Body of pancreas (tissue), 4 donors: ENCODE measurements around the gene PPP2R5E.

Experiments used
- POLR2A ChIP-seq, 3 donors: fragments of 450-650 bp; IDR thresholded peaks; one replicate each; pipeline ENCODE4 v1.6.1; 2016; ENCODE audit warnings: antibody characterized with exemption in 3 of 3, mild to moderate bottlenecking in 2 of 3
- TF ChIP-seq, protein P1 (sequence below), 7 experiments: fragments of 450-650 bp in 4 of 7; fragments of 200-600 bp in 3 of 7; sonication (generic) in 3 of 7; IDR thresholded peaks; one replicate each; pipeline ENCODE4 v1.5.1; 2016 to 2019; ENCODE audit warnings: antibody characterized with exemption in 7 of 7

DNA sequence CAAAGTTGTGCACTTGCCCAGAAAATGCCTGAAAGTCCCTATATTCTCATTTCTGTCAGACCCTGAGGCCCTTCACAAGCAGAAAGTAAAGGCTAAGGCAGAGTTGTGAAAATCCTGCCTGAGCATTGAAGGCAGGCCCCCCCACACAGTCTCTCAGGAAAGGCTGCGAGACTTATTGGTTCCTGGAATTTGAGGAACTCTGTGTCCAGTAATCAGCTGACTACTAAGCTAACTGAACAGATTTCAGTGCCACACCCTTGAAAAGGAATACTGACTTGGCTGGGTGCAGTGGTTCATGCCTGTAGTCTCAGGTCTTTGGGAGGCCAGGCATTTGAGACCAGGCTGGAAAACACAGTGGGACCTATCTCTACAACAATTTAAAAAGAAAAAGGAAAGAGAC lies 21.1 kb upstream of the PPP2R5E start:
- no peak for TF ChIP-seq POLR2A (IDR thresholded peaks at IDR 0.05)
- TF ChIP-seq, protein P1, sequence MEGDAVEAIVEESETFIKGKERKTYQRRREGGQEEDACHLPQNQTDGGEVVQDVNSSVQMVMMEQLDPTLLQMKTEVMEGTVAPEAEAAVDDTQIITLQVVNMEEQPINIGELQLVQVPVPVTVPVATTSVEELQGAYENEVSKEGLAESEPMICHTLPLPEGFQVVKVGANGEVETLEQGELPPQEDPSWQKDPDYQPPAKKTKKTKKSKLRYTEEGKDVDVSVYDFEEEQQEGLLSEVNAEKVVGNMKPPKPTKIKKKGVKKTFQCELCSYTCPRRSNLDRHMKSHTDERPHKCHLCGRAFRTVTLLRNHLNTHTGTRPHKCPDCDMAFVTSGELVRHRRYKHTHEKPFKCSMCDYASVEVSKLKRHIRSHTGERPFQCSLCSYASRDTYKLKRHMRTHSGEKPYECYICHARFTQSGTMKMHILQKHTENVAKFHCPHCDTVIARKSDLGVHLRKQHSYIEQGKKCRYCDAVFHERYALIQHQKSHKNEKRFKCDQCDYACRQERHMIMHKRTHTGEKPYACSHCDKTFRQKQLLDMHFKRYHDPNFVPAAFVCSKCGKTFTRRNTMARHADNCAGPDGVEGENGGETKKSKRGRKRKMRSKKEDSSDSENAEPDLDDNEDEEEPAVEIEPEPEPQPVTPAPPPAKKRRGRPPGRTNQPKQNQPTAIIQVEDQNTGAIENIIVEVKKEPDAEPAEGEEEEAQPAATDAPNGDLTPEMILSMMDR (IDR thresholded peaks at IDR 0.05) = no peak
